Measurements from ENCODE around the gene FMNL1. TPM values are rescaled to one million over a fixed set of nuclear protein-coding genes. Genes with fewer than 3 reads are reported as not detected.

FMNL1 gene
- polyA plus RNA-seq, 1 experiment = 1.1 TPM

DNA sequence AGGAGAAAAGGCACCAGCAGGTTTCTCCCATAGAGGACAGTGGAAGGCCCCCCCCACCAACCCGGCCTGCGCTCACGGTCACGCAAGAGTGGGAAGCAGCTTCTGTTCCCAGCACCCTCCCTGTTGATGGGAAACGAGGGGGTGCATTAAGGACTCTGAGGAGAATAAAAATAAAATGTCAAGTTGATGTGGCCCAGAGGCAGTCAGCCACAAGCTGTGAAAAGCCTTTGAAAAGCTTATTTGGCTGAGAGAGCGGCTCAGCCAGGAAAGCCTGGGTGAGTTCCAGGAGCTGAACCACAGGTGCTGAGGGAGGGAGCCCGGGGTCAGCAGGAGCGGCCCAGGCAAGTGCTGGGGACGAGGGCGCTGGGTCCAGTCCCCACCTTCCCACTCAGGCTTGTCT, 67.1 kb downstream of the FMNL1 start:
- POLR2A ChIA-PET = no interaction called here
- TF ChIP-seq, protein P1, sequence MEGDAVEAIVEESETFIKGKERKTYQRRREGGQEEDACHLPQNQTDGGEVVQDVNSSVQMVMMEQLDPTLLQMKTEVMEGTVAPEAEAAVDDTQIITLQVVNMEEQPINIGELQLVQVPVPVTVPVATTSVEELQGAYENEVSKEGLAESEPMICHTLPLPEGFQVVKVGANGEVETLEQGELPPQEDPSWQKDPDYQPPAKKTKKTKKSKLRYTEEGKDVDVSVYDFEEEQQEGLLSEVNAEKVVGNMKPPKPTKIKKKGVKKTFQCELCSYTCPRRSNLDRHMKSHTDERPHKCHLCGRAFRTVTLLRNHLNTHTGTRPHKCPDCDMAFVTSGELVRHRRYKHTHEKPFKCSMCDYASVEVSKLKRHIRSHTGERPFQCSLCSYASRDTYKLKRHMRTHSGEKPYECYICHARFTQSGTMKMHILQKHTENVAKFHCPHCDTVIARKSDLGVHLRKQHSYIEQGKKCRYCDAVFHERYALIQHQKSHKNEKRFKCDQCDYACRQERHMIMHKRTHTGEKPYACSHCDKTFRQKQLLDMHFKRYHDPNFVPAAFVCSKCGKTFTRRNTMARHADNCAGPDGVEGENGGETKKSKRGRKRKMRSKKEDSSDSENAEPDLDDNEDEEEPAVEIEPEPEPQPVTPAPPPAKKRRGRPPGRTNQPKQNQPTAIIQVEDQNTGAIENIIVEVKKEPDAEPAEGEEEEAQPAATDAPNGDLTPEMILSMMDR (IDR thresholded peaks at IDR 0.05; ENCODE audit: low read depth, low read length) = no peak

DNA sequence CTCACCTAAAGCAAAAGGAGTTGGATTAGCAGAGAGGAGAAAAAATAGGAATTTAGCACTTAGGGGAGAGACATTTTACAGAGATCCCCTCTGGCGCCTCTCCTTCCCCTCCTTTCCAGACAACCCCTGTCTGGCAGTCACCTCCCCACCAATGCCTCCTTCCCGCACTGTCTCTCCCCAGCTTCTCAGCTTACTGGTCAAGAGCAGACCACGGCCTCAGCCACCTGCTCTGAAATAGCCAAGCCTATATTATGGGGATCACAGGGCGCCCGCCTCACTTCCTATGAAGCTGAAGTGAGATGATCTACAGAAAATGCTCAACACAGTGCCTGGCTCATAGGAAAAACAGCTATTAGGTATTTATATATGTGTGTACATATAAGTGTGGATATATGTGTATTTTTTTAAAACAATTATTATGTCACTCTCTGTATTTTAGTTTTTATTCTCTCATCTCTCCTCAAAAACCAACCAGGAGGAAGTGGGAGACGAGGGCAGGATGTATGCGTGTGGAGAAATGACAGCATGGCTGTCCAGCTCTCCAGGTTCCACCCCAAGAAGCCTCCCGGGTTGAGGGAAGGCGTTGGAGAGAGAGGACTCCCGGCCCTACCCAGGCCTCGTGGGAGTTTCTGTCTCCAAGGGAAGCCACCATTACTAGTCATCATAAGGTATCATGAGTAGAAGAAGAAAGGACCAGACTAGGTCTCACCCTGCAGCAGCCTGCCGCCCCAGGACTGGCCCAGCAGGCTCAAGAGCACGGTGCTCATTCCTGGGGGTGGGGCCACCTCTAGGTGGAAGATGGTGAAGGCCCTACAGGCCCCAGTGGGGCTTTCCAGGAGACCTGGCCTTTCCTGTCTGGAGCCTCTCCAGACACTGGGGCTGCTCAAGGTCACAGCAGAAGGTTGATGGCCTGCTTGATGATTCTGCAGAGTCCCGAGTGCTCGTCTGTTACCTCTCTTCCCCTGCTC, 67.9 kb downstream of the FMNL1 start:
- no peaks in the 10 kb centered on the region for H3K9me3 ChIP-seq (ENCODE audit: control insufficient read depth, insufficient read depth, low read length)
- no peak overlapping the region for H3K27ac ChIP-seq (ENCODE audit: low read depth, low read length)
- TF ChIP-seq, protein P1 (IDR thresholded peaks at IDR 0.05; ENCODE audit: low read depth, low read length) = no peak
- DNase-seq (ENCODE audit: low read depth, low spot score) = no peak
- H3K27me3 ChIP-seq (ENCODE audit: control insufficient read depth, insufficient read depth, low read length) = no peaks in the 10 kb centered on the region
- no peak overlapping the region for H3K4me3 ChIP-seq (ENCODE audit: low read depth, low read length)
- ChIA-PET POLR2A (no interaction called here), CTCF (interaction anchor here (0.5 to 1.9 kb wide), 6 partner anchors 11 to 156 kb away, joined by 3 to 11 read pairs (median 7); no protein-coding TSS in a partner anchor)

More for the DNA sequence above, 67.1 kb downstream of the FMNL1 start:
- Histone ChIP-seq H3K4me3 (ENCODE audit: low read depth, low read length) (no peak overlapping the region), H3K27me3 (ENCODE audit: control insufficient read depth, insufficient read depth, low read length) (no peaks in the 10 kb centered on the region), H3K27ac (ENCODE audit: low read depth, low read length) (no peak overlapping the region), H3K9me3 (ENCODE audit: control insufficient read depth, insufficient read depth, low read length) (no peaks in the 10 kb centered on the region)
- CTCF ChIA-PET = interaction anchor here (0.7 to 2.4 kb wide), 6 partner anchors 11 to 97 kb away, joined by 3 to 11 read pairs (median 6); no protein-coding TSS in a partner anchor
- no peak for DNase-seq (ENCODE audit: low read depth, low spot score)

GRCh38 chr17:45290269-45290765, 68.6 kb downstream of the FMNL1 start:
- Histone ChIP-seq H3K27me3 (ENCODE audit: control insufficient read depth, insufficient read depth, low read length) (no peaks in the 10 kb centered on the region), H3K27ac (ENCODE audit: low read depth, low read length) (no peak overlapping the region), H3K4me3 (ENCODE audit: low read depth, low read length) (no peak overlapping the region), H3K9me3 (ENCODE audit: control insufficient read depth, insufficient read depth, low read length) (no peaks in the 10 kb centered on the region)
- TF ChIP-seq, protein P1 (IDR thresholded peaks at IDR 0.05; ENCODE audit: low read depth, low read length) = no peak
- CTCF ChIA-PET = interaction anchor here (0.5 to 1.9 kb wide), 5 partner anchors 12 to 157 kb away, joined by 3 to 11 read pairs (median 7); no protein-coding TSS in a partner anchor
- DNase-seq (ENCODE audit: low read depth, low spot score) = no peak
- POLR2A ChIA-PET = no interaction called here

DNA sequence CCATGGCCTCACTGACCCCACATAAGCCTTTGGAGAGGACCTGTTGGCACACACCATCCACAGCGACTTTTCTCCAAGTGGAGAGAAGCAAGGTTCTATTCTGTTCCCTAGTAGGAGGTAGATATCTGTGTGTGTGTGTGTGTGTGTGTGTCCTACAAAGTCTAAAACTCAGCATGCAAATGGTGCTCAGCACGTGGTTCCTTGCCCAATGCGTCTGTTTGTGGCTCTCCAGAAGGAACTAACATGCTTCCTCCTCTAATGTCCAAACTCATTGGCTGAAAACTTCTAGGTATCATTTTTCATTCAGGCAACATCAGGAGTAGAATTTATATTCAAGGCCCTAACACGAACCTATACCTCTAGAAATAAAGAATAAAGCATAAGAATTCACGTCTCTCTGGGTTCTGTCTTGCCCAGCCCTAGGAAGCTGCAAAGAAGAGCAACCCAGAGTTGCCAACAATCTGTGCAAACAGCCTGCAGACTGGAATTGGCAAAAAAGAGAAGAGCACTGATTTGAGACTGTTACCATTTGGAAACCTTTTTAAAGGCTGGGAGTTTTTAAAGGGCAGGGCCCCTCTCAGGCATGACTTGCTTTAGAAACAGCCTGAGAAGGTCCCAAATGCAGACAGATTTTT, 69.6 kb downstream of the FMNL1 start:
- no peaks in the 10 kb centered on the region for H3K27me3 ChIP-seq (ENCODE audit: control insufficient read depth, insufficient read depth, low read length)
- ChIA-PET CTCF (interaction anchor here (1.4 to 4.6 kb wide), 3 partner anchors 13 to 94 kb away, joined by 5 to 30 read pairs (median 7); no protein-coding TSS in a partner anchor), POLR2A (no interaction called here)
- no peaks in the 10 kb centered on the region for H3K9me3 ChIP-seq (ENCODE audit: control insufficient read depth, insufficient read depth, low read length)
- H3K4me3 ChIP-seq (ENCODE audit: low read depth, low read length) = no peak overlapping the region
- no peak overlapping the region for H3K27ac ChIP-seq (ENCODE audit: low read depth, low read length)
- TF ChIP-seq, protein P1 (IDR thresholded peaks at IDR 0.05; ENCODE audit: low read depth, low read length) = no peak
- DNase-seq (ENCODE audit: low read depth, low spot score) = no peak

All from AG04450 (cell line).